SK-N-SH (cell line): Measurements from ENCODE around the gene TMEM126A. TPM values are rescaled to one million over a fixed set of nuclear protein-coding genes. Genes with fewer than 3 reads are reported as not detected.

Experiments used
- CTCF ChIA-PET: fragments of 300-600, 350-600 bp; formaldehyde crosslinking; extraction: SDS; loops from one replicate; lab custom pipeline; 2021; lab: Yijun Ruan, JAX
- POLR2A ChIA-PET: fragments of 350-600 bp; sonication (Branson Sonifier 250); formaldehyde crosslinking; extraction: SDS; loops from one replicate; lab custom pipeline; 2020; ENCODE audit warnings: antibody characterized with exemption, inconsistent platforms; lab: Yijun Ruan, JAX
- DNase-seq: peaks from one replicate; pipeline ENCODE4 v3.0.0; 2012
- H2AFZ ChIP-seq: fragments of 200-600 bp; sonication (generic); 2 replicates; pipeline ENCODE4 v1.8.1; 2016; ENCODE audit warnings: antibody characterized with exemption, mild to moderate bottlenecking, low read depth
- H3F3A ChIP-seq: fragments of 200-600 bp; sonication (generic); replicated peaks from 2 replicates; pipeline ENCODE3; 2016; ENCODE audit warnings: antibody characterized with exemption, mild to moderate bottlenecking; ENCODE audit not compliant: insufficient read depth
- H3K27ac ChIP-seq, 2 experiments: fragments of 200-500 bp in 1 of 2; fragments of 200-600 bp in 1 of 2; sonication (Bioruptor generic) in 1 of 2; sonication (generic), shearing (Covaris generic) in 1 of 2; 2 replicates each; pipeline versions ENCODE4 v1.5.1 to v1.6.1; 2014 to 2016; ENCODE audit warnings: low read depth in 2 of 2, inconsistent platforms in 1 of 2, low read length in 1 of 2, mild to moderate bottlenecking in 1 of 2, mixed read lengths in 1 of 2
- H3K27me3 ChIP-seq: fragments of 200-600 bp; sonication (generic), shearing (Covaris generic); 2 replicates; pipeline ENCODE4 v1.6.1; 2016; ENCODE audit warnings: mixed run types; ENCODE audit not compliant: insufficient read depth
- H3K36me3 ChIP-seq, 2 experiments: fragments of 200-500 bp in 1 of 2; fragments of 200-600 bp in 1 of 2; sonication (Bioruptor generic) in 1 of 2; sonication (generic) in 1 of 2; replicated peaks in 1 of 2; 2 replicates each; pipeline versions ENCODE3 to v1.5.1; 2014 to 2016; ENCODE audit warnings: low read length in 1 of 2, mild to moderate bottlenecking in 1 of 2; ENCODE audit not compliant: insufficient read depth in 2 of 2, control insufficient read depth in 1 of 2
- H3K4me1 ChIP-seq, 2 experiments: fragments of 200-500 bp in 1 of 2; fragments of 200-600 bp in 1 of 2; sonication (Bioruptor generic) in 1 of 2; sonication (generic), shearing (Covaris generic) in 1 of 2; 2 replicates each; pipeline versions ENCODE4 v1.5.1 to v1.6.1; 2014 to 2016; ENCODE audit warnings: low read depth in 1 of 2, low read length in 1 of 2, mixed run types in 1 of 2; ENCODE audit not compliant: insufficient read depth in 2 of 2, control insufficient read depth in 1 of 2
- H3K4me2 ChIP-seq: fragments of 200-600 bp; sonication (generic), shearing (Covaris generic); 2 replicates; pipeline ENCODE4 v1.6.1; 2017; ENCODE audit warnings: mixed run types
- H3K4me3 ChIP-seq, 2 experiments: fragments of 200-500 bp in 1 of 2; fragments of 200-600 bp in 1 of 2; sonication (Bioruptor generic) in 1 of 2; sonication (generic), shearing (Covaris generic) in 1 of 2; 2 replicates each; pipeline versions ENCODE4 v1.5.1 to v1.8.1; 2014 to 2016; ENCODE audit warnings: low read depth in 2 of 2, inconsistent platforms in 1 of 2, low read length in 1 of 2, mild to moderate bottlenecking in 1 of 2, mixed read lengths in 1 of 2, moderate library complexity in 1 of 2
- H3K79me2 ChIP-seq: fragments of 200-600 bp; sonication (generic); 2 replicates; pipeline ENCODE4 v1.8.1; 2017; ENCODE audit warnings: mild to moderate bottlenecking; ENCODE audit not compliant: insufficient read depth
- H3K9ac ChIP-seq: fragments of 200-600 bp; sonication (generic); 2 replicates; pipeline ENCODE4 v1.6.1; 2017; ENCODE audit warnings: mixed run types
- H3K9me2 ChIP-seq: fragments of 200-600 bp; sonication (generic); 2 replicates; pipeline ENCODE4 v1.6.1; 2017; ENCODE audit warnings: mixed run types
- H3K9me3 ChIP-seq: fragments of 200-600 bp; sonication (generic); 2 replicates; pipeline ENCODE4 v1.6.1; 2017; ENCODE audit warnings: mixed run types, mild to moderate bottlenecking, moderate library complexity
- H4K20me1 ChIP-seq: fragments of 200-600 bp; sonication (generic); 2 replicates; pipeline ENCODE4 v1.6.1; 2017; ENCODE audit warnings: mild to moderate bottlenecking, mixed run types; ENCODE audit not compliant: insufficient read depth
- FOXJ3 ChIP-seq: sonication (generic); formaldehyde crosslinking; IDR thresholded peaks from 2 replicates; pipeline ENCODE4 v1.5.1; 2020; ENCODE audit warnings: mild to moderate bottlenecking, missing genetic modification reagents
- FOXM1 ChIP-seq: IDR thresholded peaks from 2 replicates; pipeline ENCODE4 v1.4.0; 2012; ENCODE audit warnings: low read depth, mild to moderate bottlenecking
- GATA2 ChIP-seq: sonication (generic); formaldehyde crosslinking; IDR thresholded peaks from 2 replicates; pipeline ENCODE4 v1.5.0; 2020; ENCODE audit warnings: mild to moderate bottlenecking, missing genetic modification reagents
- IRF3 ChIP-seq: fragments of 150-350 bp; IDR thresholded peaks from 2 replicates; pipeline ENCODE4 v1.6.1; 2016; ENCODE audit warnings: mild to moderate bottlenecking, low read depth, low read length
- MAX ChIP-seq: IDR thresholded peaks from 2 replicates; pipeline ENCODE4 v1.4.0; 2012; ENCODE audit warnings: low read depth
- MEF2A ChIP-seq: IDR thresholded peaks from 2 replicates; pipeline ENCODE4 v1.4.0; 2012; ENCODE audit warnings: low read depth, borderline replicate concordance
- NRF1 ChIP-seq: IDR thresholded peaks from 2 replicates; pipeline ENCODE4 v1.6.1; 2012; ENCODE audit warnings: low read depth, mild to moderate bottlenecking, low read length
- RCOR1 ChIP-seq: fragments of 150-350 bp; IDR thresholded peaks from 2 replicates; pipeline ENCODE4 v1.6.1; 2017; ENCODE audit warnings: antibody characterized with exemption, low read length
- REST ChIP-seq: IDR thresholded peaks from 2 replicates; pipeline ENCODE4 v1.6.1; 2012; ENCODE audit warnings: mild to moderate bottlenecking, low read depth, low read length, moderate library complexity
- RFX5 ChIP-seq: IDR thresholded peaks from 2 replicates; pipeline ENCODE4 v1.6.1; 2012; ENCODE audit warnings: mild to moderate bottlenecking, improper control_type of control experiment, low read length
- SIN3A ChIP-seq: IDR thresholded peaks from 2 replicates; pipeline ENCODE4 v1.6.1; 2012; ENCODE audit warnings: low read depth, mild to moderate bottlenecking, low read length, moderate library complexity, borderline replicate concordance
- TCF12 ChIP-seq: IDR thresholded peaks from 2 replicates; pipeline ENCODE4 v1.4.0; 2012
- TEAD4 ChIP-seq: IDR thresholded peaks from 2 replicates; pipeline ENCODE4 v1.4.0; 2012; ENCODE audit warnings: mild to moderate bottlenecking, borderline replicate concordance; ENCODE audit not compliant: insufficient read depth
- WGBS: methylation state at CpG from one replicate; pipeline ENCODE4 v1.1.6; 2017; ENCODE audit warnings: low lambda C conversion rate; 5-methylcytosine and 5-hydroxymethylcytosine counted together
- polyA plus RNA-seq, 3 experiments: library from polyadenylated mRNA; depleted of rRNA; stranded (reverse); fragments of >200 nt; gene quantifications; 2 replicates each; pipeline ENCODE4 v1.2.3, GENCODE V29; 2012
- TF ChIP-seq, protein P1 (sequence below): IDR thresholded peaks from 2 replicates; pipeline ENCODE4 v1.4.0; 2012; ENCODE audit warnings: low read depth, borderline replicate concordance

The TMEM126A gene
- polyA plus RNA-seq, 1 of the 3 experiments (the other 2 are of a cell fraction): 30.5 TPM

DNA sequence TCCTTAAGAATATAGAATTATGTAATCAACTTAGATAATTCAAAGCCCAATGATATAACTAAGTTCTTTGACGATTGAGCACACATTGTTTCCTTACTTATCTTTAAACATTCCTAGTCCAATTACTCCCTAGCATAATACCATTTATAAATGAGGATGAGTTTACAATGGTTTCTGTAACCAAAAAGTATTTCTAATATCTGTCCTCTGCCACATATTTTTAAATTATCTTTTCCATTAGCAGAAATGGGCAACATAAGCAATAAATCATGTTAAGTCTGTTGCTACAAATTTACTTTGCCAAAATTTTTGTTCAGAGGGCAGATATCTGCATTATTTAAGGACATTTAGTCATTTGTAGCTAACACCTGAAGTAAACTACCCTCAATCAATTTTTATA lies 10.4 kb downstream of the TMEM126A start:
- ChIA-PET POLR2A (interaction anchor here (1.0 kb wide), 1 partner anchor 28 kb away, joined by 3 read pairs; the partner anchor contains the start of gene CCDC89), CTCF (no interaction called here)
- Histone ChIP-seq H3K27me3 (no peaks in the 10 kb centered on the region), H3K9ac (no peak overlapping the region), H3K79me2 (peaks cover 89% of the 10 kb centered on the region), H3K4me2 (no peak overlapping the region), H3K9me2 (no peaks in the 10 kb centered on the region), H2AFZ (no peak overlapping the region), H4K20me1 (peaks cover 67% of the 10 kb centered on the region), H3K4me3 (no peak overlapping the region), H3F3A (peaks cover 15% of the 10 kb centered on the region), H3K9me3 (no peaks in the 10 kb centered on the region), H3K27ac (no peak overlapping the region), H3K4me1 (peaks cover 12 to 37% of the 10 kb centered on the region in 2 experiments; a peak in 3 of 4 replicates), H3K36me3 (peaks cover 89 to 91% of the 10 kb centered on the region in 2 experiments)
- no peak for TF ChIP-seq IRF3
- TF ChIP-seq TEAD4: no peak
- no peak for TF ChIP-seq RFX5
- TF ChIP-seq MAX: no peak
- TF ChIP-seq MEF2A: no peak
- TF ChIP-seq TCF12: no peak
- no peak for TF ChIP-seq REST
- TF ChIP-seq NRF1: no peak
- no peak for TF ChIP-seq FOXJ3 (CRISPR knock-in tag)
- TF ChIP-seq FOXM1: no peak
- TF ChIP-seq, protein P1, sequence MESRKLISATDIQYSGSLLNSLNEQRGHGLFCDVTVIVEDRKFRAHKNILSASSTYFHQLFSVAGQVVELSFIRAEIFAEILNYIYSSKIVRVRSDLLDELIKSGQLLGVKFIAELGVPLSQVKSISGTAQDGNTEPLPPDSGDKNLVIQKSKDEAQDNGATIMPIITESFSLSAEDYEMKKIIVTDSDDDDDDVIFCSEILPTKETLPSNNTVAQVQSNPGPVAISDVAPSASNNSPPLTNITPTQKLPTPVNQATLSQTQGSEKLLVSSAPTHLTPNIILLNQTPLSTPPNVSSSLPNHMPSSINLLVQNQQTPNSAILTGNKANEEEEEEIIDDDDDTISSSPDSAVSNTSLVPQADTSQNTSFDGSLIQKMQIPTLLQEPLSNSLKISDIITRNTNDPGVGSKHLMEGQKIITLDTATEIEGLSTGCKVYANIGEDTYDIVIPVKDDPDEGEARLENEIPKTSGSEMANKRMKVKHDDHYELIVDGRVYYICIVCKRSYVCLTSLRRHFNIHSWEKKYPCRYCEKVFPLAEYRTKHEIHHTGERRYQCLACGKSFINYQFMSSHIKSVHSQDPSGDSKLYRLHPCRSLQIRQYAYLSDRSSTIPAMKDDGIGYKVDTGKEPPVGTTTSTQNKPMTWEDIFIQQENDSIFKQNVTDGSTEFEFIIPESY: no peak
- no peak for TF ChIP-seq SIN3A
- no peak for TF ChIP-seq RCOR1
- TF ChIP-seq GATA2 (CRISPR knock-in tag): no peak
- DNase-seq: no peak
- 59% methylated on average over 1 of the region's 1 CpG for WGBS
